Frontal cortex (tissue), 4 donors: ENCODE data around the gene ANXA10. TPM values are rescaled to one million over a fixed set of nuclear protein-coding genes. Genes with fewer than 3 reads are reported as not detected.

Source experiments
- DNase-seq, 2 donors: peaks; one replicate each; pipeline ENCODE4 v3.0.0; 2012; ENCODE audit warnings: low spot score in 2 of 2
- FAIRE-seq: peaks from 2 replicates; lab custom pipeline; 2012; peaks lifted over from hg19 to GRCh38; lab: Jason Lieb, UNC
- total RNA-seq: library from RNA; depleted of rRNA; stranded (reverse); fragments of >200 nt; gene quantifications from one replicate; pipeline ENCODE4 v1.2.3, GENCODE V29; 2014
- donor health status: control.
- donor health status: control.
- donor health status: control.

ANXA10 gene
- total RNA-seq, 1 donor from 2014 or later, result not detected

- FAIRE-seq, result no peak
- DNase-seq, result no peak
These were observed 60.6 kb downstream of the ANXA10 start for GRCh38 chr4:168152837-168153500.

GRCh38 chr4:168153596-168154440 is 61.5 kb downstream of the ANXA10 start:
- FAIRE-seq, result peak; percentile 73
- peak in 1 of 2 donors; percentile 6 for DNase-seq

- FAIRE-seq (no peak), DNase-seq (no peak)
These were observed 62.4 kb downstream of the ANXA10 start for GRCh38 chr4:168154546-168155277.

GRCh38 chr4:168162604-168163003 is 70.3 kb downstream of the ANXA10 start:
- DNase-seq (no peak), FAIRE-seq (no peak)

GRCh38 chr4:168163106-168163505 is 70.8 kb downstream of the ANXA10 start:
- no peak for FAIRE-seq

GRCh38 chr4:168164045-168164444 is 71.7 kb downstream of the ANXA10 start:
- no peak for DNase-seq
- FAIRE-seq, result no peak

More at GRCh38 chr4:168163106-168163505, 70.8 kb downstream of the ANXA10 start:
- no peak for DNase-seq

- FAIRE-seq, result no peak
These were observed 72.7 kb downstream of the ANXA10 start for GRCh38 chr4:168164915-168165548.

GRCh38 chr4:168167714-168168284 is 75.5 kb downstream of the ANXA10 start:
- DNase-seq (no peak), FAIRE-seq (no peak)

More at GRCh38 chr4:168164915-168165548, 72.7 kb downstream of the ANXA10 start:
- DNase-seq, result no peak

GRCh38 chr4:168174308-168174707 is 82.0 kb downstream of the ANXA10 start:
- DNase-seq (no peak), FAIRE-seq (no peak)

GRCh38 chr4:168177546-168178149 is 85.3 kb downstream of the ANXA10 start:
- DNase-seq (no peak), FAIRE-seq (no peak)

GRCh38 chr4:168183717-168184571 is 91.6 kb downstream of the ANXA10 start:
- DNase-seq (peak in 1 of 2 donors; percentile 24), FAIRE-seq (peak; percentile 96)

- FAIRE-seq (no peak), DNase-seq (no peak)
These were observed 96.4 kb downstream of the ANXA10 start for GRCh38 chr4:168188754-168189153.

GRCh38 chr4:168197926-168198325 is 105.6 kb downstream of the ANXA10 start:
- DNase-seq, result no peak
- no peak for FAIRE-seq

GRCh38 chr4:168199260-168199957 is 107.1 kb downstream of the ANXA10 start:
- DNase-seq (no peak), FAIRE-seq (no peak)

GRCh38 chr4:168200685-168201084 is 108.3 kb downstream of the ANXA10 start:
- no peak for FAIRE-seq
- DNase-seq, result no peak

- no peak for DNase-seq
- FAIRE-seq, result no peak
These were observed 111.0 kb downstream of the ANXA10 start for GRCh38 chr4:168203233-168203911.

- FAIRE-seq (no peak), DNase-seq (no peak)
These were observed 116.7 kb downstream of the ANXA10 start for GRCh38 chr4:168208957-168209614.
